GM12872 (cell line): Measurements from ENCODE around the gene GGA3.

ENCODE experiments used
- TF ChIP-seq, protein P1 (sequence below): IDR thresholded peaks from 3 replicates; pipeline ENCODE4 v1.5.1; 2011; ENCODE audit warnings: low read depth, mild to moderate bottlenecking, low read length, moderate library complexity; ENCODE audit not compliant: insufficient read depth

GGA3 gene, protein sequence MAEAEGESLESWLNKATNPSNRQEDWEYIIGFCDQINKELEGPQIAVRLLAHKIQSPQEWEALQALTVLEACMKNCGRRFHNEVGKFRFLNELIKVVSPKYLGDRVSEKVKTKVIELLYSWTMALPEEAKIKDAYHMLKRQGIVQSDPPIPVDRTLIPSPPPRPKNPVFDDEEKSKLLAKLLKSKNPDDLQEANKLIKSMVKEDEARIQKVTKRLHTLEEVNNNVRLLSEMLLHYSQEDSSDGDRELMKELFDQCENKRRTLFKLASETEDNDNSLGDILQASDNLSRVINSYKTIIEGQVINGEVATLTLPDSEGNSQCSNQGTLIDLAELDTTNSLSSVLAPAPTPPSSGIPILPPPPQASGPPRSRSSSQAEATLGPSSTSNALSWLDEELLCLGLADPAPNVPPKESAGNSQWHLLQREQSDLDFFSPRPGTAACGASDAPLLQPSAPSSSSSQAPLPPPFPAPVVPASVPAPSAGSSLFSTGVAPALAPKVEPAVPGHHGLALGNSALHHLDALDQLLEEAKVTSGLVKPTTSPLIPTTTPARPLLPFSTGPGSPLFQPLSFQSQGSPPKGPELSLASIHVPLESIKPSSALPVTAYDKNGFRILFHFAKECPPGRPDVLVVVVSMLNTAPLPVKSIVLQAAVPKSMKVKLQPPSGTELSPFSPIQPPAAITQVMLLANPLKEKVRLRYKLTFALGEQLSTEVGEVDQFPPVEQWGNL

DNA sequence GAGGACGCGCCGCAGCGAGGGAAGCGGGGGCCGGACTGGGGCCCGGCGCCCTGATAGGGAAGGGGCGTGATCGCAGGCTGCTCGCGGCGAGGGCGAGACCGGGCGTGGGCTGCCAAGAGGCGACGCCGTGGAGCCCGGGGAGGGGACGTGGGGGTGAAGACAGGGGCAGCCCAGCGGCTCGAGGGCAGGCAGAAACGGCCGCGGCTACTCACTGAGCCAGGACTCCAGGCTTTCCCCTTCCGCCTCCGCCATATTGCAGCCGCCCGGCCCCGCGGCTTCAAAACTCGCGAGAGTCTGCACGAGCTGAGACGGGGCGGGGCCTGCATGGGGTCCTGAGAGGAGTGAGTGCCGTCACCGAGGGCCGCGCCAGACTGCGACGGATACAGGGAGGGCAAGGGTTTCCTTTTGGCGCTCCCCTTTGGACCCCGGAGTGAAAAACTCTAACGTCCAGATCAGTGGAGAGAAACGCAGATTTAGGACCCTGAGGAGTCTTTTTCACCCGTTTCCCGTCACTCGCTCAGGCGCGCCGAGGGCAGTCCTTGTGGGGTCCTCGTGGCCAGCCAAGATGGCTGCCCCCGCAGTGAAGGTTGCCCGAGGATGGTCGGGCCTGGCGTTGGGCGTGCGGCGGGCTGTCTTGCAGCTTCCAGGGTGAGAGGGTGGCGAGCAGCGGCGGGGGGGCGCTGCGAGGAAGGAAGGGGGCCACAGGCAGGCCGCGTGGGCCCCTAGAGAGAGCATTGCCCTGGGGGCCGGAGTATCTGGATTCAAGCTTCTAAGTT, at the start of gene GGA3, which contains the start of gene MRPS7:
Gene GGA3, minus strand, starts transcription at position 271 of the 776 bp plus-strand sequence. Its CDS starts 19 bp downstream, at position 252.
Gene MRPS7, plus strand, starts transcription at position 544 of the 776 bp plus-strand sequence. Its CDS starts 22 bp downstream, at position 566.
- TF ChIP-seq, protein P1, sequence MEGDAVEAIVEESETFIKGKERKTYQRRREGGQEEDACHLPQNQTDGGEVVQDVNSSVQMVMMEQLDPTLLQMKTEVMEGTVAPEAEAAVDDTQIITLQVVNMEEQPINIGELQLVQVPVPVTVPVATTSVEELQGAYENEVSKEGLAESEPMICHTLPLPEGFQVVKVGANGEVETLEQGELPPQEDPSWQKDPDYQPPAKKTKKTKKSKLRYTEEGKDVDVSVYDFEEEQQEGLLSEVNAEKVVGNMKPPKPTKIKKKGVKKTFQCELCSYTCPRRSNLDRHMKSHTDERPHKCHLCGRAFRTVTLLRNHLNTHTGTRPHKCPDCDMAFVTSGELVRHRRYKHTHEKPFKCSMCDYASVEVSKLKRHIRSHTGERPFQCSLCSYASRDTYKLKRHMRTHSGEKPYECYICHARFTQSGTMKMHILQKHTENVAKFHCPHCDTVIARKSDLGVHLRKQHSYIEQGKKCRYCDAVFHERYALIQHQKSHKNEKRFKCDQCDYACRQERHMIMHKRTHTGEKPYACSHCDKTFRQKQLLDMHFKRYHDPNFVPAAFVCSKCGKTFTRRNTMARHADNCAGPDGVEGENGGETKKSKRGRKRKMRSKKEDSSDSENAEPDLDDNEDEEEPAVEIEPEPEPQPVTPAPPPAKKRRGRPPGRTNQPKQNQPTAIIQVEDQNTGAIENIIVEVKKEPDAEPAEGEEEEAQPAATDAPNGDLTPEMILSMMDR = no peak

DNA sequence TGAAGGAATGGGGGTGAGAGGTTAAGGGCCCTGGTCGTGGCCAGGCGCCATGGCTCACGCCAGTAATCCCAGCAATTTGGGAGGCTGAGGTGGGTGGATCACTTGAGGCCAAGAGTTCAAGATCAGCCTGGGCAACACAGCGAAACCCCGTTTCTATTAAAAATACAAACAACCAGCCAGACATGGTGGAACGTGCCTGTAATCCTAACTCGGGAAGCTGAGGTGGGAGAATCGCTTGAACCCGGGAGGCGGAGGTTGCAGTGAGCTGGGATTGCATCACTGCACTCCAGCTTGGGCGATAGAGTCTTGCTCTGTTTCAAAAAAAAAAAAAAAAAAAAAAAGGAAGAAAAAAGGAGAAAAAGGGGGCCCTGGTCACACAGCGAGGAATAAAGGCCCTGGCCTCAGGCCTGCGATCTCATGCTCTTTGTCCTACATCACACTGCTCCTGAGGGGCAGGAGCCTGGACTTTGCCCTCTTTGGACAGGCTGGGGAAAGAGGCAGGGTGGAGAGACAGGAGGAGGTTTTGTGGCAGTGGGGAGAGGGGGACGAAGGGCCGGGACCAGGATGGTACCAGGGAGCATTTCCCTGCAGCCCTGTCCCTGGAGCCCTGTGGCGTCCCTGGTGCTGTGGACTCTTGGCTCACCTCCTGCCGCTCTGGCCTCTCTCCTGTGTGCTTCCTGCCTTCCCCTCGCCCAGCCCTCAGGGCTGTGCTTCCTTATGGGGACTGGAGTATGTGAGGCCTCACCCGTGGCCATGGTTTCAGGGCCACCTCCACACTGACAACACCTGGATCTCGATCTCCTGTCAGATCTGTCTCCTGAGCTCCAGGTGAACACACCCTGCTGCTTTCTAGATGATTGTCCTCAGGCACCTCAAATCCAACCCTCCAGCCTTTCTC, 47.6 kb upstream of the GGA3 start:
- TF ChIP-seq, protein P1 = no peak

DNA sequence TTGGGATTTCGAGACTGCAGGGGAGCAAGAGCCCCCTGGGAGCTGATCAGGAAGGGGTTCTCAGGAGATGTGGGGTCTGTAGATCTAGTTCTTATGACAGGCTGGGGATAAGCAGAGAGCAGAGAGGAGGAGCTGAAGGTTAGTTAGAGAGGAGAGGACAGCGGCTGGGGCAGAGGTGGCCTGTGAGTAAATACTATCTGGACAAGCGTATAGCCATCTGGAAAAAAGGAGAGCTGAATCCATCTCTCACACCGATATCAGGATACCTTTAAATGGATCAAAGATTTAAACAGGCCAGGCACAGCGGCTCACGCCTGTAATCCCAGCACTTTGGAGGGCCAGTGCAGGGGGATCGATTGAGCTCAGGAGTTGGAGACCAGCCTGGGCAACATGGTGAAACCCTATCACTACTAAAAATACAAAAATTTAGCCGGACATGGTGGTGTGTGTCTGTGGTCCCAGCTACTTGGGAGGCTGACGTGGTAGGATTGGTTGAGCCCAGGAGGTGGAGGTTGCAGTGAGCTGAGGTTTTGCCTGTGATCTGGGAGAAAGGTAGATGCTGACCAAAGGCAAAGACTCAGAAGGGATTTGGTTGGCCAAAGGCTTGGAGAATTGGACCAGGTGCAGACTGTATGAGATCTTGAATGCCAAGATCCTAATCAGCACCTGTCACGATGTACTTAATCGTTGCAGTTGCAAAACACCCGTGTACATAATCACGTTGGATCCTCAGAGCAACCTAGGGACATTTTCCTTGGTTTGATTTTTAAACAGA, 46.7 kb upstream of the GGA3 start:
- TF ChIP-seq, protein P1 = no peak

DNA sequence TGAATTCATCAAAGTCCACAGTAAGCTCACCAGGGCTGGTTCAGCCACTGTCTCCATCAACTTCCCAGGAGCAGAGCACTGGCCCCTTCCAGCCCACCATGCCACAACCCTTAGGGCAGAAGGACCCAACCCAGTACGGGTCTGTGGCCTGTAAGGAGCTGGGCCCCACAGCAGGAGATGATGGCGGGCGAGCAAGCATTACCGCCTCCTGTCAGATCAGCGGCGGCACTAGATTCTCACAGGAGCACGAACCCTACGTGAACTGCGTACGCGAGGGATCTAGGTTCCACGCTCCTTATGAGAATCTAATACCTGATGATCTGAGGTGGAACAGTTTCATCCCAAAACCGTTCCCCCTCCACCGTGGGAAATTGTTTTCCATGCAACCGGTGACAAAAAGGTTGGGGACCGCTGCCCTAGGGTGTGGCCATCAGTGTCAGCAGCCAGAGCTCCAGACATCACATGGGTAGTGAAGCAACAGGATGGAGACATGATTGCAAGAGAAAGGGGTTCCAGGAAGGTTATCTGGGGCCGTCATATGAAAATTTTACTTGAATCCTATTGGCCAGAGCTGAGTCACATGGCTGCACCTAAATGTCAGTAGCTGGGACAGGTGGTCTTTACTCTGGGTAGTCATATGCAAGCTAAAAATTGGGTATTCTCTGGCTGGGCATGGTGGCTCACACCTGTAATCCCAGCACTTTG, 40.2 kb upstream of the GGA3 start:
- TF ChIP-seq, protein P1 = no peak

DNA sequence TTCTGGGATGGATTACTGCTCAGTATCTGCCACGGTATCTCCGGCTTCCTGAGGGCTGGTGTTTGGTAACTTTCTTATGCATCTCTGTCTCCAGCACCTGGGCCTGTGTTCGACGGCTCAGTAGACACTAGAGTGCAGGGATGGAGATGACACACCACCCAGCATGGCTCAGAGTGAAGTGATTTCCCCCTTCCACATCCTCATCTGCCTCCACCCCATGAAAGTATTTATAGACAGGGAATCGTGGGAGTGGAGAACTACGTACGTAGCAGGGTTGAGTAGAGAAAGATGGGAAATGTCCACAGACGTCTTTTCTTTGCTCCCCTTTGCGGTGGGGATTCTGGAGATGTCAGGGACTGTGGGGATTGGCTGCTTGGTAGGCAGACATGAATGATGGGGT, 39.6 kb upstream of the GGA3 start:
- TF ChIP-seq, protein P1 = no peak

DNA sequence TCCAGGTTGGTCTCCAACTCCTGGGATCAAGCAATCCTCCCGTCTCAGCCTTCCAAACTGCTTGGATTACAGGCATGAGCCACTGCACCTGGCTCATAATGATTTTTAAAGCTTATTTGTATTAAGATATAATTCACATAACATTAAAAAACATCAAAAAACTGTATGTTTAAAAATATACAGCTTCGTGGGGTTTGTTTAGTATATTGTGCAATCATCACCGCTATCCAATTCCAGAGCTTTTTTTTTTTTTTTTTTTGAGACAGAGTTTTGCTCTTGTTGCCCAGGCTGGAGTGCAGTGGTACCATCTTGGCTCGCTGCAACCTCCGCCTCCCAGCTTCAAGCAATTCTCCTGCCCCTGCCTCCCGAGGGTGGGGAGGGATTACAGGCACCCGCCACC, 38.9 kb upstream of the GGA3 start:
- TF ChIP-seq, protein P1 = no peak
